Activated CD8-positive, alpha-beta memory T cell treated with anti-CD3 and anti-CD28 coated beads, Interleukin-2, amount 50 U/mL, for 48 hours (primary cell): ENCODE measurements around the gene MARK3.

ENCODE experiments used
- DNase-seq: peaks from one replicate; pipeline ENCODE4 v3.0.0-alpha.2; 2020

MARK3 gene

DNA sequence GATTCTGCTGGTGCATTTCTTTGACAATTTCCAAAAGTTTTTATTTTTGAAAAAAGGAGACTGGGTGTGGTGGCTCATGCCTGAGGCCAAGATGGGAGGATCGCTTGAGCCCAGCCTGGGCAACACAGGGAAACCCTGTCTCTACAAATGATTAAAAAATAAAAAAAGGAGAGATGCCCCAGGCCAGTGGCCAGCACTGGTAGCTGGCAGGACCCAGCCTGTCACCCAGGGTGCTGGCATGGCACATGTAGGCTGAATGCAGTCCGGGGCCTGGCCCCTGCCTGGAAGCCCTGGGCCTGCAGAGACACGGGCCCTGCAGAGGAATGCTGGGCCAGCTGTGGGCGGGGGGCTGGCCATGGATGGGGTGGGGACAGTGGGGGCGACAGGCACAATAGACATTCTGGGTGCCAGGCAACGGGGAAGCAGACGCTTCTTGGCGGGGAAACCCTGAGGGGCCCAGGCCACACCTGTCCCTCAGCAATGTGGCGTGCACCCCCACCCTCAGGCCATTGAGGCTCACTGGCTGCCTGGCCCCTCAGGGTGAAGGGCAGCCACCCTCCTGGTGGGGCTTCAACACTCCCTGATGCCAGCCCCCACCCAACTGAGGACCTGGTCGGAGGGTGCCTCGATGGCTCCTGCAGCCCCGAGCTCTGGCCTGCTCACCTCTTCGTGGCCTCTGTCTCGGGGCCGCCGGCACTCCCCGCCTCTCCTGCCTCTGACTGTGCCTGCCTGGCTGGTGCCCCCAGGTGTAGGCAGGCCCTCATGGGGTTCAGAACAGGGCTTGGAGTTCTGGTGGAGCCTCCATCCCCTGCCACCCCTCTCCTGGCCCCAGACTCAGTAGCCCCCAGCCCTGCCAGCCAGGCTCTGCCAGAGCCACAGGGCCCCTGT is 155.8 kb downstream of the MARK3 start:
- no peak for DNase-seq

DNA sequence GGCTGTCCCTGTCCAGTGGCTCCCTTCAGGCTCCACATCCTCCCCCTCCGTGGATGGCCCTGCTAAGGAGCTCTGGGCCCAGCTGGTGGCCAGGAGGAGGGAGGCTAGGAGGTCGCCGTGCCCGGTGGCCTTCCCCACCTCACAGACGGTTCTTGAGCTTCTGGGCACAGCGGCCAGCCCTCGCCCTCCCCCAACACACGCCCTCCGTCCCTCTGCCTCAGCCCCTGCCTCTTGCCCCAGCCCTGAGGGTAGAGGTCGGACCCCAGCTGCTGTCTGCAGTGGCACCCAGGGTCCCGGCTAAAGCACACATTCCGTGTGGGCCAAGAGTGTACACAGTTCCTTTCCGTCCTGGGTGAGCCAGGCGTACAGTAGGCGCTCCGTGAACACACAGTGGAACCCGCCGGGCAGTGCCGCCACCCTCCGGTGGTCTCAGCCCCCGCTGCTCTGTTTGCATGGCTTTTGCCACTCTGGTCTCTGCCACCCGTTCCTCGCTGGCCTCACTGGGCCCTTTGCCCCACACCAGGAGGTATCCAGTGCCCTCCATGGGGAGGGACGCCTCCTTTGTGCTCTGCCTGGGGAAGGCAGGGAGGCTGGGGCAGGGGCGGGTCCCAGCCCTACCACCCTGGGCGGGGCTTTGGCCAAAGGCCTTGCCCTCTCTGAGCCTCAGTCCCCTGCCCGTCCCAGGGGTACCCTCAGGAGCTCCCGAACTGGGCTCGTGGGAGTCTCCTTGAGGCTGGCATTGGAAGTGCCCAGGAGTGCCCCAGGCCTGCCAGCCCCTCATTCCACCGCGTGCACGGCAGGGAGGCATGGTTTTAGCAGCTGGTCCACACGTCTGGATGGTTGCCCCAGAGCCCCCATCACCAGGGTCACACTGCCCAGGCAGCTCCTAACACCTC is 156.7 kb downstream of the MARK3 start:
- no peak for DNase-seq

DNA sequence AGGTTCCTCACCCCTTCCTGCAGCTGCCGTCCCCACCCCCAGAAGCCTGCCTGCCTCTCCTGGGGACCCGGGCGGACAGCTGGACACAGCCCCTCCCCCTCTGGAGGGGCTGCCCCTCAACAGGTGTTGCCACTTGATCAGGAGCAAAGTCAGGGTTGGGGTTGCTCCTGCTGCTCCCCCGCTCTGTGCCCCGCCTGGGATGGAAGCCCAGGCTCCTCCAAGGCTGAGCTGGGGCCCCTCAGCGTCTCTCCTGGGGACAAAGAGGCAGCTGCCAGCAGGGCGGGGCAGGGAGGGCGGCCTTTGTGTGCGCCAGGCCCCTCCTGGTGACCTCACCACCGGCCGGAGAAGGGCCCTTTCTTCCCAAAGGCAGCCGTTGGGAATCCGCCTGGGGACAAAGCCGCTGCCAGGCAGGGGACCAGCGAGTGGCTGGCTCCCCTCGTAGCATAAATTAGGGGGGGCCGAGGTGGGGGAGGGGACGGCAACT is 157.4 kb downstream of the MARK3 start:
- DNase-seq = no peak

DNA sequence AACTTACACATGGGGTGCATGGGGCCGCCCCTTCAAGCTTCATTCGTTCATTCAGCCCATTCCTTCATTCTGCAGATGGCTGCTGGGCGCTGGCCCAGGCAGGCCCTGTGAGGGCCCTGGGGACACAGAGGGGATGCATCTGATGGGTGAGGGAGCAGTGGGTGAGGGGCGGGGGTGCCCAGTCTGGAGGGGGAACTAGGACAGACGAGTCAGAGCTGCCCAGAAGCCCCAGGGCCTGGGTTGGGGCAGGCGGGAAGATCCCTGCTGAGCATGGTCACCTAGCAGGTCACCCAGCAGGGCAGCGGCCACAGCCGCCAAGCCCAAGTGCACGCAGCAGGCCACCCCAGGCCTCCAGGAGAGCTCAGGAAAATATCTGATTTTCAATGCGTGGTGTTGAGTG is 157.9 kb downstream of the MARK3 start:
- DNase-seq = no peak

DNA sequence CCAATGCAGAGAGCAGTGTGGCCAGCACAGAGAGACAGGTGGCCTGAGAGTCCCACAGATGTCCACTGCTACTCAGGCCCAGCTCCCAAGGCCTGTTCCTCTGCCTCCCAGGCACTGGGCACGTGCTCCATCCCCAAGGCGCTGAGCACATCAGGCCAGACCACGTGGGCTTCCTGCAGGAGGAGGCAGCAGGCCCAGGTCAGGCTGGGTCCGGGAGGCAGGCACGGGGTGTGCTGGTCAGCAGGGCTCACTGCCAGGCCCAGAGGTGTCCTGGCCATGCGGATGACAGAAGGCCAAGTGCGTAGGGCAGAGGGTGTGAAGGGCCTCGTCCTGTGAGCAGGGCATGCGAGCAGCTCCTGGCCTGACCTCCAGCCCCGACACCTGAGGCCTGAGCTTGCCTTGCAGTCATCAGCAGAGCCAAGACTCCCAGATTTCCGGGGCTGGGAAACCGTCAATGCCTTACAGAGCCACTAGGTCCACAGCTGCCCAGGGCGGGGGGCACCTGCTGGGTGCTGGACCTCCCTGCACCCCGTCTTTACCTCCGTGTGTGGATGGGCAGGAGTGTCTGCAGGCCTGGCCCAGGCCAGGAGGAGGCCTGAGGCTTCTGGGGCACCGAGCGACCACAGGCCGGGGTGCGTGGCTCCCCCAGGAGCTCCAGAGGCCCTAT is 158.6 kb downstream of the MARK3 start:
- no peak for DNase-seq

DNA sequence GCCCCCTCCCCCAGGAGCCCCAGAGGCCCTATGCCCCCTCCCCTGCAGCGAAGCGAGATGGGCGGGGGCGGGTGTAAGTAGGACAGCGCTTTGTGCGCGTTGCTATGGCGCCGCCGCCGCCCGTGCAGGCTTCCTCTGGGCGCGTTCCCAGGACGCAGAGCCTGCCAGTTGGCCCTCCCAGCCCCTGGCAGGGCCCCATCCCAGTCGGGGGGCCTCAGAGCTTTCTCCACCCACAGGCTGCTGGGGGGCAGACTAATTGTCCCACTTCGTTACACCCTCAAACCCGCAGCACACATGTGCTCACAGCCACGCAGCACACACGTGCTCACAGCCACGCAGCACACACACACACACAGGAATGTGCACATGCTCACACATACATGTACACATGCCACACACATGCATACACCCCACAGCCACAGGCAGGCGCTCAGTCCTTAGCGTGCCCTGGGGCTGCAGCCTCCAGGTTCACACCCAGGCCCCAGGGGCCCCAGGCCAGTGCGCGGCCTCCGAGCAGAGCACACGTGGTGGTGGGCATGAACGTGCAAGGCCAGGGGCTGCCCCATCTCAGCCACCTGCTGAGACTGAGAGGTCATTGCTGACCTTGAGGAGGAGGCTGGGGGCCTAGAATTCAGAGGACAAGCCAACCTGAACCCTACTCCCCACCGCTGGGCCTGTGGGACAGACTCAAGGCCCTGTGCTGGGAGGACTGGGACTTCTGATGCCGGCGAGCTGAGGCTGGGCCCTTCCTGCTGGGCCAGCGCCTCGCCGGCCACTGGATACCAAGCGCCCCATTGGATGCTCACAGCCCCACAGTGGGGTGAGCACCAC is 159.4 kb downstream of the MARK3 start:
- DNase-seq = no peak

DNA sequence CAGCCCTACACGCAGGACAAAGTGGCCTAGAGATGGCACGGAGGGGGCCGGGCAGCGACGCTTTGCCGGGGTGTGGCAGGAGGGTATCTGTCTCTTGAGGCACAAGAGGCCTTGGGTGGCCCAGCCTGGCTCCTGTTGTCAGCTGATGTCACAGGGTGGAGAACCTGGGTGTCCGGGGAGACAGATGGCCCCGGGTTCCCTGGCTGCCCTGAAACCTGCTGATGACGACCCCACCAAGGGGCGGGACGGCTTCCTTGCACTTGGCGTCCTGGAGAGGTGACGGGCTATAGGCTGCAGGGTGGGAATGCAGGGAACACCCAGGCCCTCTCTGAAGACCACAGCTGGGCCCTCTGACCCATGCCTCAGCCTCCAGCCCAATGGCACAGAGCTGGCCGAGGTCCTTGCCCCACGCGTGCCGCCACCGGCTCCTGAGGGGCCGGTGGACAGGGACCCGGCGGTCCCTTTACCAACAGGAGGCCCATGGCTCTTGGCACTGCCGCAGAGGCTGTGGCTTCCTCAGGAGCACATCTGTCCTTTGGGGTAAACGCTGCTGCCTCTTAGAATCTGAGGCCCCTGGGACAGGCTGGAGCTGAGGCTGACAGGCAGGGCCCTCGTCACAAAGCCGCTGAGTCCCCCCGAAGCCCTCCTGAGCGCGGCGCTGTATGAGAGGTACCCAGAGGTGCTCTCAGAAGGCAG is 160.2 kb downstream of the MARK3 start:
- DNase-seq = no peak

DNA sequence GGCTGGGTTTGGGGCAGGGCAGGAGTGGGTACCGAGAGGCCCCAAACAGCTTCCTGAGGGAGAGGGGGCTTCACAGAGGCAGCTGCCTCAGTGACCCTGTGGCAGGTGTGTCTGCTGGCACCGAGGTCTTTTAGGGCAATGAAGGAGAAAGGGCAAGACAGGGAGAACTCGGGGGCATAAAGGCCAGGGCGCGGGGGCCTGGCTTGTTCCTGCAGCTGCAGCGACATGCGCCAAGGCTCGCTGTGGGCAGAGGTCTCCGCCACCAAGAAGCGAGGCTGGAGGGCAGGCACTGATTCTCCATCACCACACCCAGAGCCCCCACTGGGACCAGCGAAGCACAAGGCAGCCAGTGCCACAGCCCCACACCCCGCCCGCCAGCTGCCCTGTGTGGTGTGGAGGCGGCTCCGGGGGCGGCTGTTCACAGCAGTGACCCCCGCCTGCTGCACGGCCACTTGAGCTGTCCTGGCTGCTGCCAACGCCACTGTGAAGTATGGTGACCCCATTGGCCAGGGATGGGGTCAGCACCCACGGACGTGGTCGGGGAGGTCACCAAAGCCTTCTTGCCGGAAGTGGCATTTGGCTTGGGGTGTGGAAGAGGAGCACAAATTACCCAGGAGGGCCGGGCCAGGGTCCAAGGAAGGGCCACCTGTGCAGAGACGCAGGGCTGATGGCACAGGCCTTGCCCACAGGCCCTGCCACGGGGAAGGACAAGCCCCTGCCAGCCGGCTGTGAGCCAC is 160.9 kb downstream of the MARK3 start:
- DNase-seq = no peak

DNA sequence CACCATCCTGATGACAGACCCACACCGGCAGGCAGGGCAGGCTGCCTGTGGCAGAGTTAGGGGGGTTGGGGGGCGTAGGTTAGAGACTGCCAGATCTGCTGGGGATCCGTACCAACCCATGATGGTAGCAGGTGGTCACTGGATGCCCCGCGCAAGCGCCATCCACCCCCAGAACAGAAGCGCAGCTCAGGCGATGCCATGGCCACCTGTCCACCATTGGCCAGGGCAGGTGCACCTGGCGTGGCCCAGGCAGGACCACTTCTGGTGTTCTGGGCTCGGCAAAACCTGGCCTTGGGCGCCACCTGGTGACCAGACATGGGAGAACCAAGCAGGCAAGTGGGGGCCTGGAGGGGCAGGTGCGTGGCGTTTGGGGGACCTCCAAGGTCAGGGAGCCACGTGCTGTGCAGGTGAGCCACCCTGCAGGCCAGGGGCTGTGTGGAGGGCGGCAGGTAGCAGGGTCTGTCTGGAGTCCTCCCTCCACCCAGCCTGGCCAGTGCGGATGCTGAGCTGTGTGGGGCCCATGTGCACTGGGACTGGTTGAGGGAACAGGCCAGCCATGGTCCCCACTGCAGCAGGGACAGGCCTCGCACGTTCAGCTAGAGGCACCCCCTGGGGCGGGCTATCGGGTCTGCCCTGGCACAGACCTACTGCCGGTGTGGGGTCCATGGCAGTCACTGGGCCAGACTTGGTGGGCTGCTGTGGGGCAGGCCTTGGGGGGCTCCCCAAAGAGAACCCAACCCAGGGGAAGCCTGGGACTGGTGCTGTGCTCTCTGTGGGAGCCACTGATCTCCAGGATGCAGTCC is 161.6 kb downstream of the MARK3 start:
- peak; percentile 92 for DNase-seq

DNA sequence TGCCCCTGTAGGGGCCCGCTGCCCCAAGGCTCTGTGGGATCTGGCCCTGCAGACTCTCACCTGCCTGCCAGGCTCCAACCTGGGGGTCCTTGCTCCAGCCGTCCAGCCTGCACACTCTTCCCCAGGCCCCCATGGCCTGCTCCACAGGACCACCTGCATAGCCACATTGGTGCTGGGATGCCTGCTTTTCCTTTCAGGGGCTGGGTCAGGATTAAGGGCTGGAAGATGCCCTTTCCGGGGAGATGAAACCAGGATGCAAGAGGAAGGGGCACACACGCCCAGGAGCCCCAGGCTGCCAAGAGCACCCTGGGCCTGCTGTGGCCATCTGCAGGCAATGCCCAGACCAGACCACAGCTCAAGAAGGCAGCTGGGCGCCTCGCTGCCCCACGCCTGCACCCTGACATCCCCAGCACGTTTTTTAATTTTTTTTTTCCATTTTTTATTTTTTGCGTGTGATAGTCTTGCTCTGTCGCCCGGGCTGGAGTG is 162.3 kb downstream of the MARK3 start:
- DNase-seq = no peak

DNA sequence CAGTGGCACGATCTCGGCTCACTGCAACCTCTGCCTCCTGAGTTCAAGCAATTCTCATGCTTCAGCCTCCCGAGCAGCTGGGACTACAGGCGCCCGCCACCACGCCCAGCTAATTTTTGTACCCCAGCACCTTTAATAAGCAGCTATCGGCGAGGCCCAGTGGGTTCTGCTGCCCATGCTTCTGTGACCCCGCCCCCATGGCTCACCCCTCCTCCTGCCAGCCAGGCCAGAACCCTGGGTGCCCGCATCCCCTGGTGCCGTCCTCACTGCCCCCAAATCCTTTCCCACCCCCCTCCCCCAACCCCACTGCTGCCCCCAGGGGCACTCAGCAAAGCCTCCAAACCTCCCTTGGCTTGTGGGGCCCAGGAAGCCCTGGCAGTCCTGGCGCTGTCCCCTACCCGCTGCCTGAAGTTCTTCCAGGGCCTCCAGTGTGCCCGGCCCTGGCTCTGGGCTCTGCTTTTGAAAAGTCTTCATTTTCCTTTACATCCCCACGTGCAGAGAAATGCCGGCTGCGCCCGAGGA is 162.8 kb downstream of the MARK3 start:
- no peak for DNase-seq

DNA sequence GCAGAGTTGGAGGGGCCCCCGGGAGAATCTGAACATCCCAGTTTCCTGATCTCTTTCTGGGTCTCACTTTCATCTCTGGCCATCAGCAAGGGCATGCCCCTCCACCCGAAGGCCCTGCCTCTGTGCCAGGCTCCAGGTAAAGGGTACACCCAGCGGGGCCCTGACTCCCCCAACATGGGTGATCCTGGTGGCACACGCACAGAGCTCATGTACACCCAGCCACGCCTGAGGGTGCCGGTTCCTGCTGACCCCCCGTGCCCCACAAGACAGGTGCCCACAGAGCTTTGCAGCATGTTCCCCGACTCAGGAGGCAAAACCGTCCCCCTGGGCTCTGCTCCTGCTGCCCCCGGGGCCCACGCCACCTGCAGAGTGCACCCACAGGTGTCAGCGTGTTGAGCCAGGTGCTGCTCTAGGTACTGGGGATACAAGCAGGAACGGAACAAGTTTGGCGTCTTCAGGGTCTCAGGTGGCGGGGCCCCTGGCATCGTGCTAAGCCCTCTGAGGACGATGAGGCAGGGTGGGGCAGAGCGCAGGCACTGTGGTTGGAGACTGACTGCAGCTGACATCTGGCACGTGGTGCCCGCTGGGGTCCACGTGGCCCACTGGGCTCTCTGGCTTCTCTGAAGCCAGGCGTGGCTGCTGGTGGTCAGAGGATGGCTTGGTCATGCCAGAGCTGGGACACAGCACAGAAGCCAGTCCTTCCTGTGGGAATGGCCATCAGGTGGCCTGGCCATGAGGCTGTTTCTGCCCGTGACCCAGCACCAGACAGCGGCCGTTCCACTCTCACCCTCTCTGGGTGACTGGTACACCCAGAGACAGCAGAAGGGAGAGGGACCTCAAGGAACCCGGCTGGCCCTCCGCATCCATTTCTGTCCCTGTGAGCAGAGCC is 163.5 kb downstream of the MARK3 start:
- DNase-seq = no peak

DNA sequence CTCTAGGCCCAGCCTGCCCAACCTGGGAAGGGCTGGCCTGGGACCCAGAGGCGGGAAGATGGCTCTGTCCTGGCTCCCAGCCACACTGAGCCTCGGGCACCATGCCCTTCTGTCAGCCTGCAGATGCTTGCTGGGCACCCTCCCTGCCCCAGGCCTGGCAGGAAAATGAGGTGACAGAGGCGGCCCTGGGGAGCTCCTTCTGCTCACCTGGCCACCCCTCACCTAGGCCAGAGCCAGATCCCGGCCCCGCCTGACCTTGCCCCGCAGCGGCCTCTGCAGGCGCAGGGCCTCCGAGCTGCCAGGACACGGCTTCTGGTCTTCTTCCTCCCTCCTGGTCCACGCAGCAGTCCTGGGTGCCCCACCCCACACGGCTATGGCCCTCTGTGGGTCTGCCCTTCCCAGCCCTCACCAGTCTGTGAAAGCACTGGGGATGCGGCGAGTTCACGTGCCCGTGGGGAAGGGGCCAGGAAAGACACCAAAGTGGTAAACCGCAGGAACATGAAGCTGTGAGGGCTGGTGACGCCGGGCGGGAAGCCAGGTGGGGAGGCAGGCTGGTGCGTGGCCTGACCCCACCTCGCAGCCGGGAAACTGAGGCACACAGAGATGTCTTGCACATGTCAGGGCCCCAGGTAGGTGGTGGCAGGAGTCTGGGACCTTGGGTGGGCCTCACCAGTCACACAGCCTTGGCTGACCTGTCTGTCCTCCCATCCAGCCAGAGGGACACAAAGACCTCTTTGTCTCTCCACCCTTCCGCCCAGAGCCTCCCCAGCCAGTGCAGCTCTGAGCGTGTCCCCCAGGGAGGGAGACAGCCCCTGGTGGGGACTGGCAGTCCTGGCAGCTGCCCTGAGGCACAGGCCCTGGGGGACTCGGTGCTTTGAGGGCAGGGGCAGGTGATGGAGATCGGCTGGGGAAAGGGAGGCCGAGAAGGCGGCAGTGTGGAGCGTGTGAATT is 164.4 kb downstream of the MARK3 start:
- DNase-seq = no peak

DNA sequence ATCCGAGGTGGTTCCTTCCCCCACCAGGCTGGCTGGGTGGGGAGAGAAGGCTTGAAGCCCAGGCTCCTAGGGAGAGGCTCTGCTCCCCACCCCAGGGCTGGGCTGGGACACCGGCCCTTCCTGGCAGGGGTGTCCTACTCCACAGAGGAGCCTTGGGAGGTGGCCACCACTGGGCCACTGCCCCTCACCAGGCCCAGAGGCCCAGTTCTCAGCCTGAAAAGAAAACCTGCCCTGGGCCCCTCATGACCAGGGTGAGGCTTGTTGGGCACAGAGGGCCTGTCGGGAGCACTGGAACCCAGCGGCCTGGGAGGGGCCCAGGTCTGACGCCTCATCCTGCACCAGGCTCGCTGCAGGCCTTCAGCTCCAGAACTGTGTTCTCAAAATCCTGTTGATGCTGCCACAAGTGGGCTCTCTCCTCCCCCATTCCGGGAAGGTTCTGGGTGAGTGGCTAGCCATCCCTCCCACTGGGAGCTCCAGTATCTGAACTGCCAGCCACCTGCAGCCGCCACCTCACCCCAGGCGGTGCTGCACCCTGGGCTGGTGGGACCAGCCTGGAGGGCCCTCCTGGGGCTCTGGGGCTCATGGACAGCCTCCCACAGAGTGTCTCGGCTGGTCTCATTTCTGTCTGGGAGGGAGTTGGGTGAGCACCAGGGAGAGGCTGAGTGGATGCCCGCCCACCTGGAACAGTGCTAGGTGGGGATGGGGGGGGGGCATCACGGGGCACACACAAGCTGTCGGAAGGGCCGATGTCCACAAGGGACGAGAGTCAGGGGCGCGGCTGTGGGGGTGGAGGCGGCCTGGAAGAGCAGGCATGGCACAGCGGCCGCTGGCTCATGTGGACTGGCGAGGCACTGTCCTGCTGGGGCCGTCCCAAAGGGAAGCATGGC is 165.5 kb downstream of the MARK3 start:
- DNase-seq = no peak

DNA sequence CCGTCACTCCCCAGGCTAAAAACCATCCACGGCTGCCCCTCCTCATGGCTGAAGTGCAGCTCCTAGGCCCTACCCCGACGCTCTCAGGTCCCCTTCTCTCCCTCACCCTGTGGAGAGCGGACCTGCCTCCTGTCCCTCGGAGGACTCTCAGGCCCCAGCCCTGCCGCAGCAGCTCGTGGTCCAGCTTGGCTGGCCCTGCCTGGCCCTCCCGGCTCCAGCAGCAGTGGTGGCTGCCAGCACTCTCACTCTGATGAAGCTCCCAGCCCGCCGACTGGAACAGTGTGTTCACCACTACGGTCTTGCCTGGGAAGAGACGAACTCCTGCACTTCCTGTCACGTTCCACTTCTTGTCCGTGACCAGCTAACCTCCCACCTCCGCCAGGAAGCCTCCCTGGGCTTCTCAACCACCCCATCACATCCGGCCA is 166.1 kb downstream of the MARK3 start:
- DNase-seq = no peak
